GM23338 (cell line): ENCODE data around the gene SHCBP1L. TPM values are rescaled to one million over a fixed set of nuclear protein-coding genes. Genes with fewer than 3 reads are reported as not detected.

Experiments used
- ATAC-seq: fragments of 200-7000 bp; cut with Tn5 transposase; 3 replicates; pipeline ENCODE4 v1.9.1; 2020
- DNase-seq: peaks from one replicate; pipeline ENCODE4 v3.0.0-alpha.2; 2015; ENCODE audit warnings: low spot score
- H2AFZ ChIP-seq: fragments of 200-600 bp; sonication (generic); 2 replicates; pipeline ENCODE4 v1.8.0; 2016; ENCODE audit warnings: antibody characterized with exemption, mild to moderate bottlenecking, moderate library complexity
- H3F3A ChIP-seq: fragments of 200-600 bp; sonication (generic); replicated peaks from 2 replicates; pipeline ENCODE4 v1.8.0; 2017; ENCODE audit warnings: antibody characterized with exemption, mixed run types, low read depth
- H3K27ac ChIP-seq: fragments of 200-600 bp; sonication (generic); 2 replicates; pipeline ENCODE4 v1.6.1; 2016; ENCODE audit warnings: low read depth
- H3K27me3 ChIP-seq: fragments of 200-600 bp; sonication (generic); 2 replicates; pipeline ENCODE4 v1.8.0; 2016; ENCODE audit warnings: mild to moderate bottlenecking, mixed run types, moderate library complexity; ENCODE audit not compliant: insufficient read depth
- H3K36me3 ChIP-seq: fragments of 200-600 bp; sonication (generic); 2 replicates; pipeline ENCODE4 v1.8.0; 2016; ENCODE audit warnings: mild to moderate bottlenecking; ENCODE audit not compliant: insufficient read depth
- H3K4me1 ChIP-seq: fragments of 200-600 bp; sonication (generic); 2 replicates; pipeline ENCODE4 v1.8.0; 2016; ENCODE audit warnings: mild to moderate bottlenecking, moderate library complexity; ENCODE audit not compliant: insufficient read depth
- H3K4me2 ChIP-seq: fragments of 200-600 bp; sonication (generic); 2 replicates; pipeline ENCODE4 v1.7.1; 2017; ENCODE audit warnings: mixed run types
- H3K4me3 ChIP-seq: fragments of 200-600 bp; sonication (generic); 2 replicates; pipeline ENCODE4 v1.6.1; 2016; ENCODE audit warnings: mixed run types
- H3K79me2 ChIP-seq: fragments of 200-600 bp; sonication (generic); replicated peaks from 2 replicates; pipeline ENCODE4 v1.8.0; 2017; ENCODE audit warnings: mild to moderate bottlenecking; ENCODE audit not compliant: insufficient read depth
- H3K9me2 ChIP-seq: fragments of 200-600 bp; sonication (generic); 2 replicates; pipeline ENCODE4 v1.8.0; 2017; ENCODE audit not compliant: insufficient read depth
- H4K20me1 ChIP-seq: fragments of 200-600 bp; sonication (generic); replicated peaks from 2 replicates; pipeline ENCODE4 v1.8.0; 2017; ENCODE audit warnings: mild to moderate bottlenecking; ENCODE audit not compliant: insufficient read depth
- H3K27ac Mint-ChIP-seq: 2 replicates; pipeline ENCODE4 v1.8.0; 2020; ENCODE audit warnings: inconsistent platforms, mild to moderate bottlenecking, moderate library complexity, mixed read lengths
- H3K27me3 Mint-ChIP-seq: 3 replicates; pipeline ENCODE4 v1.8.0; 2022; ENCODE audit warnings: low read depth, mild to moderate bottlenecking, moderate library complexity, mixed read lengths, inconsistent platforms; ENCODE audit not compliant: insufficient read depth, poor library complexity
- H3K36me3 Mint-ChIP-seq: 3 replicates; pipeline ENCODE4 v1.8.0; 2021; ENCODE audit warnings: low read depth, mild to moderate bottlenecking, inconsistent platforms, moderate library complexity, mixed read lengths
- H3K4me1 Mint-ChIP-seq: 3 replicates; pipeline ENCODE4 v1.8.0; 2020; ENCODE audit warnings: mild to moderate bottlenecking, inconsistent platforms, mixed read lengths
- H3K4me3 Mint-ChIP-seq: 3 replicates; pipeline ENCODE4 v1.8.0; 2021; ENCODE audit warnings: moderate library complexity, mild to moderate bottlenecking, inconsistent platforms, mixed read lengths
- H3K9me3 Mint-ChIP-seq: 3 replicates; pipeline ENCODE4 v1.8.0; 2020; ENCODE audit warnings: moderate library complexity, mild to moderate bottlenecking, inconsistent platforms, mixed read lengths
- CREB1 ChIP-seq: fragments of 250-450 bp; sonication (Bioruptor Pico); IDR thresholded peaks from 2 replicates; pipeline ENCODE4 v1.5.0; 2020; ENCODE audit warnings: low read depth, mild to moderate bottlenecking, moderate library complexity
- CTCF ChIP-seq, 2 experiments: fragments of 200-600 bp in 1 of 2; sonication (generic) in 1 of 2; conservative IDR thresholded peaks; 2 replicates each; pipeline versions ENCODE4 v1.5.1 to v1.6.1; 2016 to 2017; ENCODE audit warnings: antibody characterized with exemption in 2 of 2, low read depth in 2 of 2, mild to moderate bottlenecking in 2 of 2, moderate library complexity in 1 of 2
- ETS1 ChIP-seq: IDR thresholded peaks from 2 replicates; pipeline ENCODE4 v1.6.1; 2016; ENCODE audit warnings: antibody characterized with exemption
- EZH2 ChIP-seq: fragments of 200-600 bp; sonication (generic); IDR thresholded peaks from one replicate; pipeline ENCODE4 v1.8.0; 2017; ENCODE audit warnings: antibody characterized with exemption, mild to moderate bottlenecking, low read depth; ENCODE audit not compliant: unreplicated experiment
- EZH2phosphoT487 ChIP-seq: fragments of 200-600 bp; sonication (generic); IDR thresholded peaks from one replicate; pipeline ENCODE4 v1.8.1; 2018; ENCODE audit warnings: antibody characterized with exemption; ENCODE audit not compliant: unreplicated experiment
- JUNB ChIP-seq: IDR thresholded peaks from one replicate; pipeline ENCODE4 v1.6.1; 2016; ENCODE audit warnings: antibody characterized with exemption; ENCODE audit not compliant: unreplicated experiment
- NANOG ChIP-seq: IDR thresholded peaks from 2 replicates; pipeline ENCODE4 v1.6.1; 2016; ENCODE audit warnings: antibody characterized with exemption, borderline replicate concordance
- POLR2AphosphoS5 ChIP-seq: IDR thresholded peaks from 2 replicates; pipeline ENCODE4 v1.6.1; 2016; ENCODE audit warnings: antibody characterized with exemption, low read depth
- REST ChIP-seq: IDR thresholded peaks from one replicate; pipeline ENCODE4 v1.6.1; 2018; ENCODE audit warnings: antibody characterized with exemption; ENCODE audit not compliant: unreplicated experiment
- STAT1 ChIP-seq: IDR thresholded peaks from one replicate; pipeline ENCODE4 v1.6.1; 2016; ENCODE audit warnings: antibody characterized with exemption; ENCODE audit not compliant: unreplicated experiment
- ZNF114 ChIP-seq: fragments of 250-450 bp; sonication (Bioruptor Pico); IDR thresholded peaks from 2 replicates; pipeline ENCODE4 v1.5.0; 2020; ENCODE audit warnings: mild to moderate bottlenecking, moderate library complexity
- ZNF331 ChIP-seq: fragments of 250-450 bp; sonication (Bioruptor Pico); IDR thresholded peaks from 2 replicates; pipeline ENCODE4 v1.5.0; 2020; ENCODE audit warnings: low read depth, mild to moderate bottlenecking, moderate library complexity
- ZNF462 ChIP-seq: fragments of 250-450 bp; sonication (Bioruptor Pico); IDR thresholded peaks from 2 replicates; pipeline ENCODE4 v1.5.0; 2020; ENCODE audit warnings: mild to moderate bottlenecking, moderate library complexity
- polyA plus RNA-seq: library from polyadenylated mRNA; unstranded; fragments of >200 nt; fragmentation: Nextera tagmentation; extraction: Ambion mirVana; gene quantifications from 2 replicates; pipeline ENCODE4 v1.2.1, GENCODE V29; 2016
- total RNA-seq: library from RNA; depleted of rRNA; stranded (reverse); fragments of >200 nt; shearing (Covaris generic); gene quantifications from 2 replicates; pipeline ENCODE4 v1.2.3, GENCODE V29; 2014

The SHCBP1L gene
- total and polyA plus RNA-seq, 2 experiments from 2014 or later: not detected

- no peaks in the 10 kb centered on the region for H4K20me1 ChIP-seq
- ATAC-seq: no peak
- no peaks in the 10 kb centered on the region for H3F3A ChIP-seq
- Mint-ChIP-seq H3K9me3 (no peaks in the 10 kb centered on the region), H3K4me1 (no peaks in the 10 kb centered on the region), H3K27ac (no peak overlapping the region), H3K36me3 (no peaks in the 10 kb centered on the region), H3K4me3 (no peak overlapping the region), H3K27me3 (no peaks in the 10 kb centered on the region)
- no peaks in the 10 kb centered on the region for H3K4me1 ChIP-seq
- no peak overlapping the region for H3K4me3 ChIP-seq
- no peak overlapping the region for H3K27ac ChIP-seq
- no peaks in the 10 kb centered on the region for H3K79me2 ChIP-seq
- H3K4me2 ChIP-seq: no peak overlapping the region
- no peaks in the 10 kb centered on the region for H3K27me3 ChIP-seq
- no peak for DNase-seq
- TF ChIP-seq NANOG (no peak), ZNF331 (CRISPR knock-in tag) (no peak), EZH2phosphoT487 (no peak), ZNF114 (CRISPR knock-in tag) (no peak), STAT1 (no peak), ETS1 (no peak), POLR2AphosphoS5 (no peak), CREB1 (no peak), CTCF (conservative IDR thresholded peaks at IDR 0.05; ENCODE audit: low read depth in 2 of 2) (no peak), ZNF462 (CRISPR knock-in tag) (no peak), JUNB (no peak), REST (no peak), EZH2 (no peak)
- no peaks in the 10 kb centered on the region for H3K9me2 ChIP-seq
- H3K36me3 ChIP-seq: no peaks in the 10 kb centered on the region
- no peak overlapping the region for H2AFZ ChIP-seq
These were observed 16.1 kb upstream of the SHCBP1L start for GRCh38 chr1:182968836-182969734.
